Nephron progenitor cell (in vitro differentiated cells): ENCODE data around the gene PTPN4.
"Not testable (repeated sequence)": the region's sequence is repeated elsewhere in the genome, so short reads cannot be mapped to it uniquely, and the experiment has no call there.

Source experiments
- DNase-seq: peaks from one replicate; pipeline ENCODE4 v3.0.0; 2021
- H3K27ac Mint-ChIP-seq: 2 replicates; pipeline ENCODE4 v1.8.0; 2021; ENCODE audit warnings: mild to moderate bottlenecking, moderate library complexity, mixed read lengths
- H3K27me3 Mint-ChIP-seq: 2 replicates; pipeline ENCODE4 v1.8.0; 2021; ENCODE audit warnings: mild to moderate bottlenecking, low read depth, mixed read lengths; ENCODE audit not compliant: poor library complexity
- H3K36me3 Mint-ChIP-seq: 2 replicates; pipeline ENCODE4 v1.8.0; 2021; ENCODE audit warnings: low read depth, mixed read lengths
- H3K4me1 Mint-ChIP-seq: 2 replicates; pipeline ENCODE4 v1.8.0; 2021; ENCODE audit warnings: mixed read lengths
- H3K4me3 Mint-ChIP-seq: 2 replicates; pipeline ENCODE4 v1.8.0; 2021; ENCODE audit warnings: mild to moderate bottlenecking, moderate library complexity, mixed read lengths
- H3K9me3 Mint-ChIP-seq: 2 replicates; pipeline ENCODE4 v1.8.0; 2021; ENCODE audit warnings: mild to moderate bottlenecking, moderate library complexity, mixed read lengths
- TF ChIP-seq, protein P1 (sequence below): fragments of 200-600 bp; sonication (generic); IDR thresholded peaks from 2 replicates; pipeline ENCODE4 v1.5.0; 2021; ENCODE audit warnings: antibody characterized with exemption

PTPN4 gene

DNA sequence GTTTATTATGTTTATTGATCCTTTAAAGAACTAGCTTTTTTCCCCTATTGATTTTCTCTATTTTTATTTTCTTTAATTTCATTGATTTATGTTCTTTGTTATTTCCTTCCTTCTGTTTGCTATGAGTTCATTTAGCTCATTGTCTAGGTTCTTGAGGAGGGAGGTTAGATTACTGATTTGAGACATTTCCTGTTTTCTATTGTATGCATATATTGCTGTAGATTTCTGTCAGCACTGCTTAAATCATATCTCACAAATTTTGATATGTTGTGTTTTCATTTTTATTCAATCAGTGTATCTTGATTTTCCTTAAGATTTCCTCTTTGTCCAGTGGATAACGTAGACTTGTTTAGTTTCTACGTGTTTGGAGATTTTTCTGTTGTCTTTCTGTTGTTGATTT lies 43.4 kb downstream of the PTPN4 start:
- H3K36me3 Mint-ChIP-seq = peaks cover 64% of the 10 kb centered on the region
- peaks cover 3% of the 10 kb centered on the region for H3K27me3 Mint-ChIP-seq
- H3K4me3 Mint-ChIP-seq = no peak overlapping the region
- TF ChIP-seq, protein P1, sequence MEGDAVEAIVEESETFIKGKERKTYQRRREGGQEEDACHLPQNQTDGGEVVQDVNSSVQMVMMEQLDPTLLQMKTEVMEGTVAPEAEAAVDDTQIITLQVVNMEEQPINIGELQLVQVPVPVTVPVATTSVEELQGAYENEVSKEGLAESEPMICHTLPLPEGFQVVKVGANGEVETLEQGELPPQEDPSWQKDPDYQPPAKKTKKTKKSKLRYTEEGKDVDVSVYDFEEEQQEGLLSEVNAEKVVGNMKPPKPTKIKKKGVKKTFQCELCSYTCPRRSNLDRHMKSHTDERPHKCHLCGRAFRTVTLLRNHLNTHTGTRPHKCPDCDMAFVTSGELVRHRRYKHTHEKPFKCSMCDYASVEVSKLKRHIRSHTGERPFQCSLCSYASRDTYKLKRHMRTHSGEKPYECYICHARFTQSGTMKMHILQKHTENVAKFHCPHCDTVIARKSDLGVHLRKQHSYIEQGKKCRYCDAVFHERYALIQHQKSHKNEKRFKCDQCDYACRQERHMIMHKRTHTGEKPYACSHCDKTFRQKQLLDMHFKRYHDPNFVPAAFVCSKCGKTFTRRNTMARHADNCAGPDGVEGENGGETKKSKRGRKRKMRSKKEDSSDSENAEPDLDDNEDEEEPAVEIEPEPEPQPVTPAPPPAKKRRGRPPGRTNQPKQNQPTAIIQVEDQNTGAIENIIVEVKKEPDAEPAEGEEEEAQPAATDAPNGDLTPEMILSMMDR = no peak
- peaks cover 62% of the 10 kb centered on the region for H3K9me3 Mint-ChIP-seq
- DNase-seq = no peak
- peaks cover 6% of the 10 kb centered on the region for H3K4me1 Mint-ChIP-seq
- H3K27ac Mint-ChIP-seq = no peak overlapping the region

DNA sequence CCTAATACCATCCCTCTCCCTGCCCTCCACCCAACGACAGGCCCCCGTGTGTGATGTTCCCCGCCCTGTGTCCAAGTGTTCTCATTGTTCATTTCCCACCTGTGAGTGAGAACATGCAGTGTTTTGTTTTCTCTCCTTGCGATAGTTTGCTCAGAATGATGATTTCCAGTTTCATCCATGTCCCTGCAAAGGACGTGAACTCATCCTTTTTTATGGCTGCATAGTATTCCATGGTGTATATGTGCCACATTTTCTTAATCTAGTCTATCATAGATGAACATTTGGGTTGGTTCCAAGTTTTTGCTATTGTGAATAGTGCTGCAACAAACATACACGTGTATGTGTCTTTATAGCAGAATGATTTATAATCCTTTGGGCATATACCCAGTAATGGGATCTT lies 44.7 kb downstream of the PTPN4 start:
- not testable (repeated sequence) for H3K27ac Mint-ChIP-seq, H3K4me1 Mint-ChIP-seq, H3K4me3 Mint-ChIP-seq, DNase-seq, H3K27me3 Mint-ChIP-seq
- peaks cover 64% of the 10 kb centered on the region for H3K36me3 Mint-ChIP-seq
- H3K9me3 Mint-ChIP-seq = peaks cover 62% of the 10 kb centered on the region

DNA sequence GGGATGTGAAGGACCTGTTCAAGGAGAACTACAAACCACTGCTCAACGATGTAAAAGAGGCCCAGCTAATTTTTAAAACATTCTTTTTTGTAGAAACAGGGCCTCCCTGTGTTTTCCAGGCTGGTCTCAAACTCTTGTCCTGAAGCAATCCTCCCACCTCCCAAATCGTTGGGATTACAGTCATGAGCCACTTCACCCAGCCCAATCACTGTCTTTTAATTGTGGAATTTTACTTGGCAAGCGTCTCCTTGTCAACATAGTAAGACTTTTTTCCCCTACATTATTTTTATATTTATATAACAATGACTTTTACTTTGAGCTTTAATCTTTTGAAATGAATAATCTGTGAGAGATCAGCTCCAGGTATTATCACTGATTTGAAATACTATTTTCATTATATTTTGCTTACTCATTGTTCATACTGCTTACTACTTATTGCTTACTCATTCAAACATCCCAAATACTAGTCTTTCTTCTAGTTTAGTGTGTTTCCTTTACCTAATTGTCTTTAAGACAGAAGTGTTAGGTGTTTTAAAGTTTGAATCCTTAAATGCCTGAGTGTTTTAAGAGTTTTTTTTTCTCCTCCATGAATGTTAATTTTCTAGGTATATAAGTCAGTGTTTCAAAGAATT lies 48.9 kb downstream of the PTPN4 start:
- H3K36me3 Mint-ChIP-seq = peaks cover 52% of the 10 kb centered on the region
- no peak overlapping the region for H3K4me3 Mint-ChIP-seq
- H3K9me3 Mint-ChIP-seq = peaks cover 38% of the 10 kb centered on the region
- H3K27me3 Mint-ChIP-seq = peaks cover 3% of the 10 kb centered on the region
- peak overlapping the region; percentile 29 for H3K27ac Mint-ChIP-seq
- DNase-seq = no peak
- TF ChIP-seq, protein P1 = no peak
- no peaks in the 10 kb centered on the region for H3K4me1 Mint-ChIP-seq

DNA sequence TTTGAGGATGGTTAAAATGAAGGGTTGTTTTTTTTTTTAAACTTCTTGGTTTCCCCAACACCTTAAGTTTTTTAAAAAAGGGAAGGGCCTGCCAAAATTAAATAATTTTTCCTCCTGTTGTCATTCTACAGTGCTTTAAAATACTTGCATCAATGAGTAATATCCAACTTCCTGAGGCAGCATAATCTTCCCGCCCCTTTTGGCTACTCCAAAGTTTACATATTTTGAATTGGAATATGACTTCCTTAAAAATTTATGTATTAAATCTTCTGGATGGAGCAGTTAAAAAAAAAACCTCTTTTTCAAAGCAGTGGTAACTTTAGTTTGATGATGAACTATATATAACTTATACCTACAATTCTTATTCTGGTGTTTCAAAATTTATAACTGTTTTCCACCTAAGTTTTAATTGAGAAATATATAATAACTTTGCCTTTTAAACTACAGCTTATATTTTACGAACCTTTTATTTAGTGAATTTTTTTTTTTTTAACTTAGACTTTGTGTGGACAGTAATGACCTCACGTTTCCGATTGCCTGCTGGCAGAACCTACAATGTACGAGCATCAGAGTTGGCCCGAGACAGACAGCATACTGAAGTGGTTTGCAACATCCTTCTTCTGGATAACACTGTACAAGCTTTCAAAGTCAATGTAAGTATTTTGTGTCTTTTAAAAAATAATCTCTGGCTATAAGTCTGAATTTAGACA lies 49.8 kb downstream of the PTPN4 start:
- peaks cover 29% of the 10 kb centered on the region for H3K9me3 Mint-ChIP-seq
- TF ChIP-seq, protein P1 = no peak
- H3K27me3 Mint-ChIP-seq = peaks cover 3% of the 10 kb centered on the region
- H3K4me3 Mint-ChIP-seq = no peak overlapping the region
- no peak for DNase-seq
- no peak overlapping the region for H3K27ac Mint-ChIP-seq
- H3K36me3 Mint-ChIP-seq = peaks cover 44% of the 10 kb centered on the region
- no peaks in the 10 kb centered on the region for H3K4me1 Mint-ChIP-seq

GRCh38 chr2:119810049-119810630 lies 50.4 kb downstream of the PTPN4 start:
- H3K27me3 Mint-ChIP-seq = peaks cover 3% of the 10 kb centered on the region
- TF ChIP-seq, protein P1 = no peak
- H3K27ac Mint-ChIP-seq = no peak overlapping the region
- H3K4me3 Mint-ChIP-seq = no peak overlapping the region
- peaks cover 38% of the 10 kb centered on the region for H3K36me3 Mint-ChIP-seq
- H3K4me1 Mint-ChIP-seq = no peaks in the 10 kb centered on the region
- DNase-seq = no peak
- H3K9me3 Mint-ChIP-seq = peaks cover 23% of the 10 kb centered on the region

DNA sequence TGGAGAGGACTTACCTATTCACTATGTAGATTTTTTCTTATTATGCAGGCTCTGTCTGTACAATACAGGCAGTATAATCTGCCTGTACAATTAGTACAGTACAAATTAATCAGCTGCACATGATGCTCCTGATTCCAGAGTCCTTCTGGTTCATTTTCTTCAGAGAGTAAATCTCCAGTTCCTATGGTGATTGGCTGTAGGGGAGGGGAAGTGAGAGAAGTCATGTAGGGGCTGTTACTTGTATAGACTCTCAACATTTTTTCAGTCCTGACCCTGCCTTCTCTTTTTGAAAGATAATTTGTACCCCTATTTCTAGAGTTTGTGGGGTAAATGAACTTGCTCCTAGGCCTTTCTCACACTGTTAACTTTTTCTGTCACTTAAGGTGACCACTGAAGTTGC lies 54.5 kb downstream of the PTPN4 start:
- H3K27me3 Mint-ChIP-seq = no peaks in the 10 kb centered on the region
- H3K27ac Mint-ChIP-seq = no peak overlapping the region

More for the DNA sequence above, 54.5 kb downstream of the PTPN4 start:
- Mint-ChIP-seq H3K9me3 (peaks cover 27% of the 10 kb centered on the region), H3K4me3 (no peak overlapping the region), H3K36me3 (peaks cover 53% of the 10 kb centered on the region), H3K4me1 (no peaks in the 10 kb centered on the region)
- DNase-seq = no peak
- TF ChIP-seq, protein P1 = no peak
